SK-N-MC (cell line): Measurements from ENCODE around the gene FAM171A2.

Experiments
- EZH2 ChIP-seq: fragments of 200-600 bp; sonication (generic); IDR thresholded peaks from one replicate; pipeline ENCODE4 v1.6.1; 2017; ENCODE audit warnings: antibody characterized with exemption
- FOXP2 ChIP-seq: optimal IDR thresholded peaks from 2 replicates; pipeline ENCODE3; 2011; ENCODE audit warnings: mild to moderate bottlenecking, moderate library complexity; ENCODE audit not compliant: insufficient read depth; ENCODE audit errors: extremely low read length, control extremely low read depth
- POLR2AphosphoS5 ChIP-seq: IDR thresholded peaks from 2 replicates; pipeline ENCODE4 v1.6.1; 2012; ENCODE audit warnings: mild to moderate bottlenecking, low read depth, low read length, borderline replicate concordance

- TF ChIP-seq POLR2AphosphoS5: no peak
- TF ChIP-seq EZH2: no peak
- TF ChIP-seq FOXP2: no peak
Measured at GRCh38 chr17:44320066-44320465, 43.6 kb downstream of the FAM171A2 start.
